ENCODE results near the gene KIAA0513.
A peak's percentile ranks its signal among the peaks of the same experiment; 100 is the strongest.
"Not testable (repeated sequence)": the region's sequence is repeated elsewhere in the genome, so short reads cannot be mapped to it uniquely, and the experiment has no call there.

KIAA0513 gene

GRCh38 chr16:85051683-85052082 lies 24.1 kb downstream of the KIAA0513 start:
- DNase-seq: no peak

GRCh38 chr16:85052536-85052935 lies 24.9 kb downstream of the KIAA0513 start:
- no peak for DNase-seq

- not testable (repeated sequence) for DNase-seq
These were observed 26.7 kb downstream of the KIAA0513 start for GRCh38 chr16:85054321-85054720.

GRCh38 chr16:85054948-85055492 lies 27.4 kb downstream of the KIAA0513 start:
- no peak for DNase-seq

- peak; percentile 93 for DNase-seq
These were observed 28.1 kb downstream of the KIAA0513 start for GRCh38 chr16:85055493-85056210.

GRCh38 chr16:85056211-85056748 lies 28.7 kb downstream of the KIAA0513 start:
- peak; percentile 53 for DNase-seq

GRCh38 chr16:85057212-85057889 lies 29.8 kb downstream of the KIAA0513 start:
- DNase-seq: no peak

GRCh38 chr16:85057948-85058347 lies 30.4 kb downstream of the KIAA0513 start:
- DNase-seq: no peak

GRCh38 chr16:85058909-85059308 lies 31.3 kb downstream of the KIAA0513 start:
- no peak for DNase-seq

GRCh38 chr16:85061566-85061965 lies 34.0 kb downstream of the KIAA0513 start:
- peak; percentile 93 for DNase-seq

- DNase-seq: no peak
These were observed 34.7 kb downstream of the KIAA0513 start for GRCh38 chr16:85062323-85062722.

- DNase-seq: peak; percentile 65
These were observed 35.2 kb downstream of the KIAA0513 start for GRCh38 chr16:85062845-85063244.

- DNase-seq: no peak
These were observed 36.6 kb downstream of the KIAA0513 start for GRCh38 chr16:85064186-85064585.

GRCh38 chr16:85065099-85065498 lies 37.5 kb downstream of the KIAA0513 start:
- no peak for DNase-seq

- no peak for DNase-seq
These were observed 38.8 kb downstream of the KIAA0513 start for GRCh38 chr16:85066346-85066885.

GRCh38 chr16:85067024-85067423 lies 39.4 kb downstream of the KIAA0513 start:
- DNase-seq: no peak

GRCh38 chr16:85067426-85067825 lies 39.8 kb downstream of the KIAA0513 start:
- DNase-seq: no peak

- no peak for DNase-seq
These were observed 41.2 kb downstream of the KIAA0513 start for GRCh38 chr16:85068746-85069145.

GRCh38 chr16:85069171-85069570 lies 41.6 kb downstream of the KIAA0513 start:
- DNase-seq: no peak

GRCh38 chr16:85072076-85072860 lies 44.7 kb downstream of the KIAA0513 start:
- DNase-seq: peak; percentile 39

- no peak for DNase-seq
These were observed 45.4 kb downstream of the KIAA0513 start for GRCh38 chr16:85072947-85073346.

- no peak for DNase-seq
These were observed 46.8 kb downstream of the KIAA0513 start for GRCh38 chr16:85074225-85074914.

Data from inflammatory macrophage treated with lipopolysaccharide for 4 hours (primary cell).